ENCODE data around the gene LAMP5. TPM values are rescaled to one million over a fixed set of nuclear protein-coding genes. Genes with fewer than 3 reads are reported as not detected.

Gene LAMP5
- total RNA-seq, 1 experiment from 2014 or later = not detected

DNA sequence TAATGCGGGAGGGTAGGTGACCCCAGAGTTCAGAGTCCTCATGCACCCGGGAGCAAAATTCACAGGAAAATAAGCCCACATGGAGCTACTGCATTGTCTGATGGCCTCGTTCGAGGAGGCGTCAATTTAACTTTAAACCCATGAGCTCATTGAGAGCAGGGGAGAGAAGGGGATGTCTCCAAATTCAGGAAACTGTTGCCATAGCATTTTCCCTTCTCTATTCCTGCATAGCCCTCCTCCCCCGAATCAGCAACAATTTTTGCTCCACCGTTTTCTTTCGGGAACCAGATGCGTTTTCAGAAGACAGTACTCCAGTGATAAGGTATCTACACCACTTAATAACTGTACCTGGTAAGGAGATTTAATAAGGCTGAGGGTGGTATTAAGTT, 324 bp upstream of the LAMP5 start:
- H3K4me1 ChIP-seq (ENCODE audit: low read length) = no peaks in the 10 kb centered on the region
- H3K4me3 ChIP-seq (ENCODE audit: low read length) = no peak overlapping the region
- H2AFZ ChIP-seq (ENCODE audit: low read length) = no peak overlapping the region
- no peak overlapping the region for H3K4me2 ChIP-seq (ENCODE audit: low read depth, low read length, poor library complexity, severe bottlenecking)
- no peaks in the 10 kb centered on the region for H3K27me3 ChIP-seq (ENCODE audit: low read length)
- H4K20me1 ChIP-seq (ENCODE audit: insufficient read depth, low read depth, low read length) = no peaks in the 10 kb centered on the region
- H3K27ac ChIP-seq (ENCODE audit: low read length) = no peak overlapping the region
- H3K9ac ChIP-seq (ENCODE audit: low read length) = no peak overlapping the region
- no peaks in the 10 kb centered on the region for H3K36me3 ChIP-seq (ENCODE audit: insufficient read depth, low read length)
- no peaks in the 10 kb centered on the region for H3K79me2 ChIP-seq (ENCODE audit: low read length)
- no peak for DNase-seq
- H3K9me3 ChIP-seq (ENCODE audit: low read length) = no peaks in the 10 kb centered on the region
- no peaks in the 10 kb centered on the region for H3K9me2 ChIP-seq (replicated peaks; ENCODE audit: insufficient read depth, low read length)

DNA sequence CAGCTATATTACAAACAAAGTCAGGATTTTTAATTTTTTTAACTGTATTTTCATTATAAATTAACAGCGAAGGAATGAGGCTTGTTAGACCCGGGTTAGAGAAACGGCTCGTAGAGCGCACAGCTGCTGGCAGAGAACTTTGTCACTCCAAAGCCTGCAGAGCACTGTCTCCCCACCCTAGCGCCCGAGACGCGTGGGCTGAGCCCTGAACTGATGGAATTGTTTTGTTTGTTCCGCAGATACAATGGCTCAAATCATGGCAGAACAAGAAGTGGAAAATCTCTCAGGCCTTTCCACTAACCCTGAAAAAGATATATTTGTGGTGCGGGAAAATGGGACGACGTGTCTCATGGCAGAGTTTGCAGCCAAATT, 810 bp downstream of the LAMP5 start:
- Histone ChIP-seq H3K9me2 (replicated peaks; ENCODE audit: insufficient read depth, low read length) (no peaks in the 10 kb centered on the region), H3K27ac (ENCODE audit: low read length) (no peak overlapping the region), H3K9me3 (ENCODE audit: low read length) (no peaks in the 10 kb centered on the region), H3K79me2 (ENCODE audit: low read length) (no peaks in the 10 kb centered on the region), H3K4me3 (ENCODE audit: low read length) (no peak overlapping the region), H3K36me3 (ENCODE audit: insufficient read depth, low read length) (no peaks in the 10 kb centered on the region), H4K20me1 (ENCODE audit: insufficient read depth, low read depth, low read length) (no peaks in the 10 kb centered on the region), H3K4me1 (ENCODE audit: low read length) (no peaks in the 10 kb centered on the region), H3K4me2 (ENCODE audit: low read depth, low read length, poor library complexity, severe bottlenecking) (no peak overlapping the region), H3K27me3 (ENCODE audit: low read length) (no peaks in the 10 kb centered on the region), H3K9ac (ENCODE audit: low read length) (no peak overlapping the region), H2AFZ (ENCODE audit: low read length) (no peak overlapping the region)
- DNase-seq = no peak

DNA sequence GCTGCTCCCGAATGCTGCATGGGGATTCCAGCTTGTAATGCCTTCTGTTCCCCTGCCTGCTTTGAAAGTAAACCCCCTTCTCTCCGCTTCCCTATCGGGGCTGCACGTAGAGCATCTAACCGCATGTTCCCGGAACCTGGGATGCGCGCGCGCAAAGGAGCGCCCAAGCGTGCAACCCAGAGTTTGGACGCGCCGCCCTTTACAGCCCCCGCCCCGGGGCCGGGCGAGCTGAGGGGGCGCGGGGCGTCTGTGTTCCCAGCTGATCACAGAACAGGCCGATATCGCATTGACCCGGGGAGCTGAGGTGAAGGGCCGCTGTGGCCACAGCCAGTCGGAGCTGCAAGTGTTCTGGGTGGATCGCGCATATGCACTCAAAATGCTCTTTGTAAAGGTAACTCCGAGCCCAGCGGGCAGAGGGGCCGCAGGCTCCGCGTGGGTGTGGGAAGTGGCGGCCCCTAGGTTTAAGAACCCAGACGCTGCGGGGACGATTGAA, 1.4 kb downstream of the LAMP5 start:
- Histone ChIP-seq H4K20me1 (ENCODE audit: insufficient read depth, low read depth, low read length) (no peaks in the 10 kb centered on the region), H3K9me3 (ENCODE audit: low read length) (no peaks in the 10 kb centered on the region), H3K4me2 (ENCODE audit: low read depth, low read length, poor library complexity, severe bottlenecking) (no peak overlapping the region), H3K27me3 (ENCODE audit: low read length) (no peaks in the 10 kb centered on the region), H3K79me2 (ENCODE audit: low read length) (no peaks in the 10 kb centered on the region), H3K27ac (ENCODE audit: low read length) (no peak overlapping the region), H3K9ac (ENCODE audit: low read length) (no peak overlapping the region), H3K36me3 (ENCODE audit: insufficient read depth, low read length) (no peaks in the 10 kb centered on the region), H3K4me3 (ENCODE audit: low read length) (no peak overlapping the region), H3K9me2 (replicated peaks; ENCODE audit: insufficient read depth, low read length) (no peaks in the 10 kb centered on the region), H3K4me1 (ENCODE audit: low read length) (no peaks in the 10 kb centered on the region), H2AFZ (ENCODE audit: low read length) (no peak overlapping the region)
- DNase-seq = no peak

DNA sequence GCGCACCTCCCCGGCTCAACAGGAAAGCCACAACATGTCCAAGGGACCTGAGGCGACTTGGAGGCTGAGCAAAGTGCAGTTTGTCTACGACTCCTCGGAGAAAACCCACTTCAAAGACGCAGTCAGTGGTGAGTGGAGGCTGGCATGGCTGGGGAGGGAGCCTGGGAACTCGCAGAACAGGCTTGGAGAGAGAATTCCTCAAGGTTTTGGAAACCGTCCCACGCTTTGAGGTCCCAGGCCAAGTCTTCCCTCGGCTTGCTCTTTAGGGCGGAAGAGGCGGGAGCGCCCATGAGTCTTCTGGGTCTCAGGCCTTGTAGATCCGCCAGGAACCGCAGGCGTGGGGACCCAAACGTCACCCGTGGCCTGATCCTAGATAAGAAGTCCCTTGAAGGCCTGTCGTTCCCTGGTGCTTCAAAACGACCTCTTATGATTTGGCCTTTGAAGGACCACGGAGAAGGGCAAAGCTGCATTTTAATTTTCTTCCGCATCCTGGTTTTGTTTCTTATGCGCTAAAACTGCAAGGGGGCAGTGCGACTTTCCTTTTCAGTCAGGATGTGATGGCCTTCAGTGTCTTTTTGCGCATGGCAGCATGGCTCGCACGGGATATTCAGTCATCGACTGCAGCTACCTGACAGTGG, 2.0 kb downstream of the LAMP5 start:
- Histone ChIP-seq H3K4me3 (ENCODE audit: low read length) (no peak overlapping the region), H3K79me2 (ENCODE audit: low read length) (no peaks in the 10 kb centered on the region), H3K9me3 (ENCODE audit: low read length) (no peaks in the 10 kb centered on the region), H3K27me3 (ENCODE audit: low read length) (no peaks in the 10 kb centered on the region), H3K36me3 (ENCODE audit: insufficient read depth, low read length) (no peaks in the 10 kb centered on the region), H3K4me2 (ENCODE audit: low read depth, low read length, poor library complexity, severe bottlenecking) (no peak overlapping the region), H3K9me2 (replicated peaks; ENCODE audit: insufficient read depth, low read length) (no peaks in the 10 kb centered on the region), H3K4me1 (ENCODE audit: low read length) (no peaks in the 10 kb centered on the region), H4K20me1 (ENCODE audit: insufficient read depth, low read depth, low read length) (no peaks in the 10 kb centered on the region), H2AFZ (ENCODE audit: low read length) (no peak overlapping the region), H3K27ac (ENCODE audit: low read length) (no peak overlapping the region), H3K9ac (ENCODE audit: low read length) (no peak overlapping the region)
- no peak for DNase-seq

DNA sequence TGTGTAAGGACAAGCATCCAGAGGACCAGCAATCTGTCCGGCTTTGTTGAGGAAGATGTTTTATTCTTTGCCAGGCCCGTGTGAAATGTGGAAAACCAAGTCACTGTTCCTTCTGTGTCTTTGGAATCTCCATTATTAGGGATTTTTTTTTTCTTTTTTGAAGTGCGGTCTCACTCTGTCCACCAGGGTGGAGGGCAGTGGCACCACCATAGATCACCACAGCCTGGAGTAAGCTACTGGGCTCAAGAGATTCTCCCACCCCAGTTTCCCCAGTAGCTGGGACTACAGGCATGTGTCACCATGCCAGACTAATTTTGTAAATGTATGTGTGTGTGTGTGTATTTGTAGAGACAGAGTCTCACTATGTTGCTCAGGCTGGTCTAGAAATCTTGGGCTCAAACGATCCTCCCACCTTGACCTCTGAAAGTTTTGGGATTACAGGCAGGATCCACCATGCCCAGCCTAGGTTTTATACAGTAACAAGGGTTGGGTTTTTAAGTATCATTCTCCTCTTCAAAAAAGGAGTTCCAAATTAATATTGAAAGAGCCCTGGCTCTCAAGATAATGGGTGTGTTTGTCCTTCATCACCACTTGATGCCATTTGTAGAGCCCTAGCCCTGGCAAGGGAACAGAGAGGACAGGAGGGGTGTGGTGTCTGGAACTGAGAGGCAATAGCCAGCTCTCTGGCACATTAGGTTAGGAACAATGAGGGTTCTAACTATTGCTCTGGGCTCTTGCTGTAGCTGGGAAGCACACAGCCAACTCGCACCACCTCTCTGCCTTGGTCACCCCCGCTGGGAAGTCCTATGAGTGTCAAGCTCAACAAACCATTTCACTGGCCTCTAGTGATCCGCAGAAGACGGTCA, 3.1 kb downstream of the LAMP5 start:
- Histone ChIP-seq H3K9me3 (ENCODE audit: low read length) (no peaks in the 10 kb centered on the region), H3K27ac (ENCODE audit: low read length) (no peak overlapping the region), H3K79me2 (ENCODE audit: low read length) (no peaks in the 10 kb centered on the region), H3K9me2 (replicated peaks; ENCODE audit: insufficient read depth, low read length) (no peaks in the 10 kb centered on the region), H2AFZ (ENCODE audit: low read length) (no peak overlapping the region), H4K20me1 (ENCODE audit: insufficient read depth, low read depth, low read length) (no peaks in the 10 kb centered on the region), H3K9ac (ENCODE audit: low read length) (no peak overlapping the region), H3K27me3 (ENCODE audit: low read length) (no peaks in the 10 kb centered on the region), H3K36me3 (ENCODE audit: insufficient read depth, low read length) (no peaks in the 10 kb centered on the region), H3K4me2 (ENCODE audit: low read depth, low read length, poor library complexity, severe bottlenecking) (no peak overlapping the region), H3K4me3 (ENCODE audit: low read length) (no peak overlapping the region), H3K4me1 (ENCODE audit: low read length) (no peaks in the 10 kb centered on the region)
- DNase-seq = no peak

DNA sequence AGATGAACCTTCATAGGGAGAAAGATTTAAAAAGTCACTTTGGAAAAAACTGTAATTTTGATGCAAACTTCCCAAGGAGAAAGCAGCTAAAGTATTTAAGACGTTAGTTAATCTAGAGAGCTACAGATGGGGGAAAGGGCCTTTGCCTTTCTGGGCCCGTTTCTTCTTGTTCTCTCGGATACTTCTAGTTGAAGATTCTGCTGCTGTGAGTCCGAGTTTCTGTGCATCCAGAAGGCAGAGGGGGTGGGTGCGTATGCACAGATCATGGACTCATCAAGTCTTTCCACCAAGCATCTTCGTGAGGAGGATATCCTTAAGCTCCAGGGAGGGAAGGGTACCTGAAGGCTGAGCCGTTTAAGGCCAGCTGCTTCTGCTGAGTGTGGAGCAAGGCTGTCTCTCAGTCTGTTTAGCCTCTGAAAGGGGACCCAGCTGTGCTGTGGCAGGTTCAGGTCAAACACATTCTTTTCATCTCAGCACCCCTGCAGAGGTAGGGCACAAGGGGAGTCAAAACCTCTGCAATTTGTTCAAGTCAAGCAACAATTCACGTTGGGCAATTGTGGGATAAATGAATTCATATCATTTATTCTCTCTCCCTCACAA, 4.3 kb downstream of the LAMP5 start:
- H3K27ac ChIP-seq (ENCODE audit: low read length) = no peak overlapping the region
- no peaks in the 10 kb centered on the region for H3K9me2 ChIP-seq (replicated peaks; ENCODE audit: insufficient read depth, low read length)
- no peak overlapping the region for H2AFZ ChIP-seq (ENCODE audit: low read length)
- H3K27me3 ChIP-seq (ENCODE audit: low read length) = no peaks in the 10 kb centered on the region
- no peak overlapping the region for H3K4me2 ChIP-seq (ENCODE audit: low read depth, low read length, poor library complexity, severe bottlenecking)
- no peak overlapping the region for H3K4me3 ChIP-seq (ENCODE audit: low read length)
- H3K9me3 ChIP-seq (ENCODE audit: low read length) = no peaks in the 10 kb centered on the region
- H3K4me1 ChIP-seq (ENCODE audit: low read length) = no peaks in the 10 kb centered on the region
- no peaks in the 10 kb centered on the region for H3K36me3 ChIP-seq (ENCODE audit: insufficient read depth, low read length)
- no peaks in the 10 kb centered on the region for H3K79me2 ChIP-seq (ENCODE audit: low read length)
- no peaks in the 10 kb centered on the region for H4K20me1 ChIP-seq (ENCODE audit: insufficient read depth, low read depth, low read length)
- H3K9ac ChIP-seq (ENCODE audit: low read length) = no peak overlapping the region
- no peak for DNase-seq

DNA sequence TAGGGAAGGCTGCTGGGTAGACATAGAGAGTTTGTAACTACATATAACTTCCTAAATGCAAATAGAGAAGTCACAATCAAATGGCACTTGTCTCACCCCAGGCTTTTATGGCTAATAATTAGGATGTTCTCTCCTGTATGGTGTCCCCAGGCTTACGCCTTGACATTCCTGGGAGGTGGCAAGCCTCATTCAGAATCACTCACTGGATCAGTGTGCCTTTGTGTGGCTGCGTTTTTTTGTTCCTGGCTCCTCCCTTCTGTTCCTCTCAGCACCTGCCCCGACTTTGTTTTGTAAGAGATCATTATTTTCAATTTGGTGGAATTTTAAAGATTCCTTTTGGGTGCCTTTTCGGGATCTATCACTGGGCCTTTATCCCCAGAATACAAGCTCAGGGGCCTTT, 5.7 kb downstream of the LAMP5 start:
- Histone ChIP-seq H3K79me2 (ENCODE audit: low read length) (no peaks in the 10 kb centered on the region), H3K4me2 (ENCODE audit: low read depth, low read length, poor library complexity, severe bottlenecking) (no peak overlapping the region), H3K9ac (ENCODE audit: low read length) (no peak overlapping the region), H3K9me2 (replicated peaks; ENCODE audit: insufficient read depth, low read length) (no peaks in the 10 kb centered on the region), H3K4me3 (ENCODE audit: low read length) (no peak overlapping the region), H2AFZ (ENCODE audit: low read length) (no peak overlapping the region), H3K27ac (ENCODE audit: low read length) (no peak overlapping the region), H4K20me1 (ENCODE audit: insufficient read depth, low read depth, low read length) (no peaks in the 10 kb centered on the region), H3K36me3 (ENCODE audit: insufficient read depth, low read length) (no peaks in the 10 kb centered on the region), H3K27me3 (ENCODE audit: low read length) (no peaks in the 10 kb centered on the region), H3K9me3 (ENCODE audit: low read length) (no peaks in the 10 kb centered on the region), H3K4me1 (ENCODE audit: low read length) (no peaks in the 10 kb centered on the region)
- DNase-seq = no peak

DNA sequence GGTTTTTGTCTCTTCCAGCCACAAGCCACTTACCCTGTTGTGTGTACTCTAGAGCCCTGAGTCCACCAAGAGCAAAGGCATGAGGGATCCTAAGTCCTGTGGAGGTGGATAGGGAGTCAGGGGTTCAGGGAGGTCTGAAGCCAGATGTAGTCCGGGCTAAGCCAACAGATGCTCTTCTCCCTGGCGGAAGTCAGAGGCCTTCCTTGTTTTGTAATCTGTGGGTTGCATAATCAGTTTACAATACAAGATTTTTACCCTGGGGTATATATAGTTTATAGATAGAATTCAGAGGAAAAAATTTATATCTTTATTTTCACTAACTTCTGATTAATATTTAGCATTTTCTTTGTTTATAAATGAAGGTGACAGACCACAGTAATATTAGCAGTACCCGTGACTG, 9.2 kb downstream of the LAMP5 start:
- H3K27me3 ChIP-seq (ENCODE audit: low read length) = no peaks in the 10 kb centered on the region
- no peak overlapping the region for H3K27ac ChIP-seq (ENCODE audit: low read length)
- H3K4me1 ChIP-seq (ENCODE audit: low read length) = no peaks in the 10 kb centered on the region
- H3K79me2 ChIP-seq (ENCODE audit: low read length) = no peaks in the 10 kb centered on the region
- no peak overlapping the region for H3K4me3 ChIP-seq (ENCODE audit: low read length)
- no peaks in the 10 kb centered on the region for H4K20me1 ChIP-seq (ENCODE audit: insufficient read depth, low read depth, low read length)
- no peak overlapping the region for H3K9ac ChIP-seq (ENCODE audit: low read length)
- no peak for DNase-seq
- H3K36me3 ChIP-seq (ENCODE audit: insufficient read depth, low read length) = no peaks in the 10 kb centered on the region
- H3K9me3 ChIP-seq (ENCODE audit: low read length) = no peaks in the 10 kb centered on the region
- no peak overlapping the region for H2AFZ ChIP-seq (ENCODE audit: low read length)
- no peak overlapping the region for H3K4me2 ChIP-seq (ENCODE audit: low read depth, low read length, poor library complexity, severe bottlenecking)
- H3K9me2 ChIP-seq (replicated peaks; ENCODE audit: insufficient read depth, low read length) = no peaks in the 10 kb centered on the region
